K562 (cell line): ENCODE data around the gene NOD2. TPM values are rescaled to one million over a fixed set of nuclear protein-coding genes. Genes with fewer than 3 reads are reported as not detected.

Experiments used
- ATAC-seq: fragments of 200-7000 bp; cut with Tn5 transposase; 3 replicates; pipeline ENCODE4 v1.9.1; 2020; ENCODE audit warnings: moderate library complexity
- BruUV-seq: library from RNA; stranded (reverse); fragments of 400-500 nt; replicated peaks from 2 replicates; lab custom pipeline; 2021; lab: Mats Ljungman, UMichigan
- CTCF ChIA-PET: fragments of 300-600 bp; formaldehyde crosslinking; extraction: SDS; loops from one replicate; lab custom pipeline; 2021; ENCODE audit warnings: low intra/inter-chr PET ratio; lab: Yijun Ruan, JAX
- POLR2A ChIA-PET: fragments of 300-600, 350-650 bp; sonication (Branson Sonifier 250); formaldehyde crosslinking; extraction: SDS; loops from one replicate; lab custom pipeline; 2021; ENCODE audit warnings: antibody characterized with exemption, inconsistent platforms; lab: Yijun Ruan, JAX
- DNase-seq, 4 experiments: peaks; one replicate each; pipeline versions ENCODE4 v3.0.0 to v3.0.0-alpha.2; 2011 to 2018; ENCODE audit warnings: low spot score in 3 of 4, mixed read lengths in 3 of 4; ENCODE audit errors: extremely low read depth in 1 of 4
- FAIRE-seq: peaks from 2 replicates; lab custom pipeline; 2011; peaks lifted over from hg19 to GRCh38; lab: Jason Lieb, UNC
- H2AFZ ChIP-seq: 2 replicates; pipeline ENCODE4 v1.6.0; 2011; ENCODE audit warnings: low read depth, low read length, control low read depth, inconsistent platforms
- H3K27ac ChIP-seq: fragments of 200-600 bp; 3 replicates; pipeline ENCODE4 v1.8.0; 2011; ENCODE audit warnings: low read depth, mild to moderate bottlenecking, control low read depth, inconsistent platforms, low read length, moderate library complexity, mixed read lengths; ENCODE audit errors: extremely low read depth
- H3K27me3 ChIP-seq, 2 experiments: fragments of 300-600 bp in 1 of 2; 2 replicates in 1 of 2; 3 replicates in 1 of 2; pipeline versions ENCODE4 v1.6.0 to v1.8.0; 2011; ENCODE audit warnings: inconsistent platforms in 2 of 2, low read length in 2 of 2, mild to moderate bottlenecking in 1 of 2, mixed read lengths in 1 of 2, moderate library complexity in 1 of 2; ENCODE audit not compliant: control insufficient read depth in 2 of 2, insufficient read depth in 2 of 2
- H3K36me3 ChIP-seq: fragments of 300-600 bp; 3 replicates; pipeline ENCODE4 v1.8.0; 2011; ENCODE audit warnings: mild to moderate bottlenecking, low read length, inconsistent platforms; ENCODE audit not compliant: control insufficient read depth, insufficient read depth
- H3K4me1 ChIP-seq, 2 experiments: fragments of 200-600 bp in 1 of 2; replicated peaks in 1 of 2; 2 replicates in 1 of 2; 3 replicates in 1 of 2; pipeline versions ENCODE4 v1.5.1 to v1.8.0; 2011; ENCODE audit warnings: inconsistent platforms in 2 of 2, low read length in 2 of 2, mild to moderate bottlenecking in 1 of 2, mixed read lengths in 1 of 2, moderate library complexity in 1 of 2; ENCODE audit not compliant: control insufficient read depth in 2 of 2, insufficient read depth in 2 of 2
- H3K4me2 ChIP-seq: 2 replicates; pipeline ENCODE4 v1.6.1; 2011; ENCODE audit warnings: low read length, control low read depth, inconsistent platforms, mixed read lengths; ENCODE audit not compliant: insufficient read depth
- H3K4me3 ChIP-seq: fragments of 200-600 bp; sonication (generic), shearing (Covaris generic); 2 replicates; pipeline ENCODE4 v1.5.1; 2016; ENCODE audit warnings: control low read depth, inconsistent platforms
- H3K79me2 ChIP-seq: fragments of 200-600 bp; 3 replicates; pipeline ENCODE4 v1.8.0; 2011; ENCODE audit warnings: low read length, inconsistent platforms; ENCODE audit not compliant: control insufficient read depth, insufficient read depth
- H3K9ac ChIP-seq, 2 experiments: 2 replicates each; pipeline versions ENCODE4 v1.6.0 to v1.6.1; 2011; ENCODE audit warnings: low read depth in 2 of 2, low read length in 2 of 2, control low read depth in 1 of 2, inconsistent platforms in 1 of 2, mild to moderate bottlenecking in 1 of 2, mixed read lengths in 1 of 2; ENCODE audit not compliant: insufficient read depth in 1 of 2
- H3K9me1 ChIP-seq: one replicate; pipeline ENCODE4 v1.6.0; 2011; ENCODE audit warnings: inconsistent platforms, mild to moderate bottlenecking, low read length, moderate library complexity; ENCODE audit not compliant: control insufficient read depth, insufficient read depth
- H3K9me3 ChIP-seq: replicated peaks from 2 replicates; pipeline ENCODE4 v1.5.1; 2011; ENCODE audit warnings: low read depth, low read length, inconsistent platforms; ENCODE audit not compliant: control insufficient read depth, insufficient read depth
- H4K20me1 ChIP-seq: replicated peaks from 2 replicates; pipeline ENCODE4 v1.6.1; 2011; ENCODE audit warnings: low read length, inconsistent platforms, mixed read lengths; ENCODE audit not compliant: control insufficient read depth, insufficient read depth
- NR2C1 ChIP-seq, 2 experiments: fragments of 450-650 bp; IDR thresholded peaks; 2 replicates each; pipeline ENCODE4 v1.6.1; 2017; ENCODE audit warnings: mild to moderate bottlenecking in 2 of 2, antibody characterized with exemption in 1 of 2, inconsistent platforms in 1 of 2, missing compliant biosample characterization in 1 of 2, missing genetic modification characterization in 1 of 2
- RBM17 ChIP-seq: fragments of 200-400 bp; formaldehyde crosslinking; IDR thresholded peaks from 2 replicates; pipeline ENCODE4 v1.6.1; 2017; ENCODE audit warnings: low read depth, mild to moderate bottlenecking, low read length, borderline replicate concordance
- SIN3A ChIP-seq, 2 experiments: fragments of 150-350 bp in 1 of 2; IDR thresholded peaks; 2 replicates each; pipeline ENCODE4 v1.6.1; 2011 to 2016; ENCODE audit warnings: borderline replicate concordance in 2 of 2, low read depth in 2 of 2, low read length in 2 of 2, mild to moderate bottlenecking in 2 of 2, moderate library complexity in 2 of 2; ENCODE audit not compliant: control insufficient read depth in 1 of 2
- SP1 ChIP-seq: sonication (generic); formaldehyde crosslinking; IDR thresholded peaks from 2 replicates; pipeline ENCODE4 v1.8.1; 2022; ENCODE audit warnings: mild to moderate bottlenecking, missing genetic modification reagents
- ZFP1 ChIP-seq: fragments of 450-650 bp; formaldehyde crosslinking; IDR thresholded peaks from 2 replicates; pipeline ENCODE4 v1.4.0; 2020; ENCODE audit warnings: mild to moderate bottlenecking, mixed read lengths
- ZNF197 ChIP-seq: fragments of 200-800 bp; sonication (Bioruptor generic); IDR thresholded peaks from 2 replicates; pipeline ENCODE4 v1.6.1; 2016; ENCODE audit warnings: low read depth, missing genetic modification characterization, missing compliant biosample characterization
- WGBS: fragments of 100-300 bp; shearing (Covaris generic); methylation state at CpG from one replicate; pipeline ENCODE4 v1.1.6; 2016; ENCODE audit warnings: low coverage, mixed read lengths; ENCODE audit not compliant: insufficient coverage; ENCODE audit errors: missing lambda C conversion rate; 5-methylcytosine and 5-hydroxymethylcytosine counted together
- in situ Hi-C: fragments of 300-500 bp; cut with MboI; formaldehyde crosslinking; loops from 4 replicates; pipeline ENCODE4 v1.15.0; 2018; ENCODE audit warnings: inconsistent platforms, mixed read lengths
- intact Hi-C: fragments of 100-400 bp; cut with micrococcal nuclease; formaldehyde crosslinking; loops from 2 replicates; pipeline ENCODE4 v1.14.2; 2022
- polyA plus RNA-seq, 8 experiments: library from polyadenylated mRNA; depleted of rRNA in 4 of 8; stranded (reverse) in 5 of 8; unstranded in 3 of 8; fragments of >200 nt; fragmentation: Nextera tagmentation in 2 of 8; fragmentation: Illumina TruSeq in 1 of 8; extraction: Ambion mirVana in 2 of 8; extraction: Trizol in 1 of 8; gene quantifications; 2 replicates each; pipeline versions ENCODE4 v1.2.1 to v1.2.3, GENCODE V29; 2011 to 2014; ENCODE audit warnings: inconsistent platforms in 1 of 8, missing spikeins in 1 of 8
- total RNA-seq, 7 experiments: library from RNA; depleted of rRNA in 6 of 7; stranded (reverse); fragments of >200 nt in 6 of 7; fragmentation: Illumina TruSeq in 2 of 7; extraction: Trizol in 2 of 7; gene quantifications; 2 replicates each; pipeline versions ENCODE4 v1.2.1 to v1.2.3, GENCODE V29; 2011 to 2021; ENCODE audit warnings: low replicate concordance in 1 of 7
- TF ChIP-seq, protein P1 (sequence below): fragments of 250-450 bp; sonication (Bioruptor Pico); IDR thresholded peaks from 2 replicates; pipeline ENCODE4 v1.4.0; 2020; ENCODE audit warnings: mild to moderate bottlenecking, moderate library complexity
- TF ChIP-seq, protein P2 (sequence below): fragments of 450-650 bp; IDR thresholded peaks from 2 replicates; pipeline ENCODE4 v1.6.1; 2018; ENCODE audit warnings: mild to moderate bottlenecking, low read depth; ENCODE audit not compliant: partially characterized antibody

NOD2 gene
- total and polyA plus RNA-seq, 9 of the 15 experiments (the other 6 are each of a cell fraction or from before 2014, with no cell fraction given), result 0.04 TPM; not detected in 8

DNA sequence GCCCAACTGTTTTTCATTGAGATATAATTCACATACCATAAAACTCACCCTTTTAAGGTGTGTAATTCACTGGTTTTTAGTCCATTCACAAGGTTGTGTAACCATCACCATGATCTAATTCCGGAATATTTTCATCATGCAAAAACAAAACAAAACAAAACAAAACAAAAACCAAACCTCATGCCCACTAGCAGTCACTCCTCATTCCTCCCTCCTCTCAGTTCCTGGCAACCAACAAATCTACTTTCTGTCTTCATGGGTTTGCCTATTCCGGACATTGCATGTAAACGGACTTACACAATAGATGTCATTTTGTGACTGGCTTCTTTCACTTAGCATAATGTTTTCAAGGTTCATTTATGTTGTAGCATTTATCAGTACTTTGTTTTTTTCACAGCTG lies 4.5 kb upstream of the NOD2 start (continued):
- TF ChIP-seq, protein P1, sequence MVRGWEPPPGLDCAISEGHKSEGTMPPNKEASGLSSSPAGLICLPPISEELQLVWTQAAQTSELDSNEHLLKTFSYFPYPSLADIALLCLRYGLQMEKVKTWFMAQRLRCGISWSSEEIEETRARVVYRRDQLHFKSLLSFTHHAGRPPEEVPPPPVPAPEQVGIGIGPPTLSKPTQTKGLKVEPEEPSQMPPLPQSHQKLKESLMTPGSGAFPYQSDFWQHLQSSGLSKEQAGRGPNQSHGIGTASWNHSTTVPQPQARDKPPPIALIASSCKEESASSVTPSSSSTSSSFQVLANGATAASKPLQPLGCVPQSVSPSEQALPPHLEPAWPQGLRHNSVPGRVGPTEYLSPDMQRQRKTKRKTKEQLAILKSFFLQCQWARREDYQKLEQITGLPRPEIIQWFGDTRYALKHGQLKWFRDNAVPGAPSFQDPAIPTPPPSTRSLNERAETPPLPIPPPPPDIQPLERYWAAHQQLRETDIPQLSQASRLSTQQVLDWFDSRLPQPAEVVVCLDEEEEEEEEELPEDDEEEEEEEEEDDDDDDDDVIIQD (CRISPR knock-in tag), result no peak

DNA sequence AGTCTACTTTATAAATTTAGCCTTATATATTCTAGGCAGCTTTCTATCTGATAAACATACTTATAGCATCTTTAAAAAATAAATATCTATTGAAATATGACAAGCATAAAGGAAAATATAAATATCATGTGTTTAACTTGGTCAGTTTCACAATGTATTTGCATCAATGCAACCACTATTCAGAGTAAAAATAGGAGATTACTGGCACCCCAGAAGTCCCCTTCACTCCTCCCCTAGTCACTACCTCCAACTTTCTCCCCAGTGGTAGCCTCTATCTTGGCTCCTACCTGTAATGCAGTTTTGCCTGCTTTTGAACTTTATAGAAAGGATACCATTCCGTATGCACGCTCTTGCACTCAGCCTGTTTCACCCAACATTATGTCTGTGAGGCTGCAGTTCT lies 3.2 kb upstream of the NOD2 start:
- 0% methylated on average over 2 of the region's 2 CpGs for WGBS
- POLR2A ChIA-PET, result no interaction called here
- intact Hi-C loops, result no loop called here

More for the DNA sequence above, 3.2 kb upstream of the NOD2 start:
- Histone ChIP-seq H3K4me3 (no peak overlapping the region), H3K9ac (no peak overlapping the region), H3K9me1 (no peaks in the 10 kb centered on the region), H3K4me2 (no peak overlapping the region), H4K20me1 (no peaks in the 10 kb centered on the region), H3K27me3 (peaks cover 8 to 36% of the 10 kb centered on the region in 2 experiments; a peak in 3 of 5 replicates), H2AFZ (no peak overlapping the region), H3K36me3 (no peaks in the 10 kb centered on the region), H3K9me3 (no peaks in the 10 kb centered on the region), H3K4me1 (peaks cover 0 to 9% of the 10 kb centered on the region in 2 experiments; a peak in 2 of 5 replicates), H3K79me2 (no peaks in the 10 kb centered on the region), H3K27ac (no peak overlapping the region)
- no peak for FAIRE-seq
- no peak for ATAC-seq
- BruUV-seq, result no TSS peak
- in situ Hi-C loops, result no loop called here
- TF ChIP-seq ZNF197 (CRISPR knock-in tag), result no peak
- no peak for TF ChIP-seq SP1
- no peak for TF ChIP-seq SIN3A (IDR thresholded peaks at IDR 0.05; ENCODE audit: borderline replicate concordance in 2 of 2, control insufficient read depth in 1 of 2, low read depth in 2 of 2, low read length in 2 of 2)
- TF ChIP-seq NR2C1 (IDR thresholded peaks at IDR 0.05), result no peak
- no peak for TF ChIP-seq NR2C1 (tag; IDR thresholded peaks at IDR 0.05)
- TF ChIP-seq, protein P2, sequence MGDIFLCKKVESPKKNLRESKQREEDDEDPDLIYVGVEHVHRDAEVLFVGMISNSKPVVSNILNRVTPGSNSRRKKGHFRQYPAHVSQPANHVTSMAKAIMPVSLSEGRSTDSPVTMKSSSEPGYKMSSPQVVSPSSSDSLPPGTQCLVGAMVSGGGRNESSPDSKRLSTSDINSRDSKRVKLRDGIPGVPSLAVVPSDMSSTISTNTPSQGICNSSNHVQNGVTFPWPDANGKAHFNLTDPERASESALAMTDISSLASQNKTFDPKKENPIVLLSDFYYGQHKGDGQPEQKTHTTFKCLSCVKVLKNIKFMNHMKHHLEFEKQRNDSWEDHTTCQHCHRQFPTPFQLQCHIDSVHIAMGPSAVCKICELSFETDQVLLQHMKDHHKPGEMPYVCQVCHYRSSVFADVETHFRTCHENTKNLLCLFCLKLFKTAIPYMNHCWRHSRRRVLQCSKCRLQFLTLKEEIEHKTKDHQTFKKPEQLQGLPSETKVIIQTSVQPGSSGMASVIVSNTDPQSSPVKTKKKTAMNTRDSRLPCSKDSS, result no peak
- TF ChIP-seq ZFP1 (CRISPR knock-in tag), result no peak
- TF ChIP-seq RBM17, result no peak
- CTCF ChIA-PET, result no interaction called here
- no peak for DNase-seq
